Liver (tissue), 9 donors: ENCODE results near the gene CDK19. TPM values are rescaled to one million over a fixed set of nuclear protein-coding genes. Genes with fewer than 3 reads are reported as not detected.
"Not testable (repeated sequence)": the region's sequence is repeated elsewhere in the genome, so short reads cannot be mapped to it uniquely, and the experiment has no call there.

Experiments
- DNase-seq: peaks from one replicate; pipeline ENCODE4 v3.0.0-alpha.2; 2017; ENCODE audit warnings: low spot score
- H3K27ac ChIP-seq, 2 donors: one replicate each; pipeline ENCODE4 v1.7.0; 2013; ENCODE audit warnings: inconsistent platforms in 2 of 2, low read length in 2 of 2, control low read depth in 1 of 2, low read depth in 1 of 2, mild to moderate bottlenecking in 1 of 2
- H3K27me3 ChIP-seq, 4 donors: one replicate each; pipeline versions ENCODE4 v1.6.1 to v1.7.0; 2013; ENCODE audit warnings: low read length in 3 of 4, inconsistent platforms in 1 of 4, mild to moderate bottlenecking in 1 of 4, moderate library complexity in 1 of 4; ENCODE audit not compliant: control insufficient read depth in 4 of 4, insufficient read depth in 4 of 4
- H3K36me3 ChIP-seq, 4 donors: one replicate each; pipeline versions ENCODE4 v1.6.1 to v1.7.0; 2013; ENCODE audit warnings: low read length in 3 of 4, mild to moderate bottlenecking in 3 of 4, low read depth in 1 of 4, moderate library complexity in 1 of 4; ENCODE audit not compliant: control insufficient read depth in 4 of 4, insufficient read depth in 3 of 4
- H3K4me1 ChIP-seq, 4 donors: one replicate each; pipeline versions ENCODE4 v1.6.1 to v1.7.0; 2013; ENCODE audit warnings: low read length in 3 of 4, mild to moderate bottlenecking in 3 of 4, moderate library complexity in 1 of 4; ENCODE audit not compliant: control insufficient read depth in 4 of 4, insufficient read depth in 4 of 4
- H3K4me3 ChIP-seq, 3 donors: one replicate each; pipeline versions ENCODE4 v1.6.1 to v1.7.0; 2013; ENCODE audit warnings: low read length in 3 of 3, control low read depth in 1 of 3, low read depth in 1 of 3, mild to moderate bottlenecking in 1 of 3
- H3K9ac ChIP-seq, 2 donors: one replicate each; pipeline ENCODE4 v1.7.0; 2013; ENCODE audit warnings: low read length in 2 of 2, mild to moderate bottlenecking in 2 of 2, moderate library complexity in 2 of 2, control low read depth in 1 of 2, low read depth in 1 of 2
- H3K9me3 ChIP-seq, 4 donors: one replicate each; pipeline versions ENCODE4 v1.6.1 to v1.7.0; 2013; ENCODE audit warnings: low read length in 3 of 4; ENCODE audit not compliant: control insufficient read depth in 4 of 4
- ATF3 ChIP-seq: IDR thresholded peaks from 2 replicates; pipeline ENCODE4 v1.6.1; 2016; ENCODE audit warnings: antibody characterized with exemption
- CTCF ChIP-seq: fragments of 150-350 bp; IDR thresholded peaks from 2 replicates; pipeline ENCODE4 v1.5.1; 2017; ENCODE audit warnings: improper control_type of control experiment, low read depth, low read length; ENCODE audit not compliant: missing input control
- EGR1 ChIP-seq, 2 donors: IDR thresholded peaks; 2 replicates each; pipeline ENCODE4 v1.6.1; 2016 to 2018; ENCODE audit warnings: antibody characterized with exemption in 2 of 2, low read depth in 2 of 2
- FOXA1 ChIP-seq: IDR thresholded peaks from 2 replicates; pipeline ENCODE4 v1.6.1; 2016; ENCODE audit warnings: antibody characterized with exemption
- FOXA2 ChIP-seq: IDR thresholded peaks from 2 replicates; pipeline ENCODE4 v1.6.1; 2016; ENCODE audit warnings: antibody characterized with exemption
- GABPA ChIP-seq, 2 donors: IDR thresholded peaks in 1 of 2; conservative IDR thresholded peaks in 1 of 2; 2 replicates each; pipeline ENCODE4 v1.6.1; 2016; ENCODE audit warnings: antibody characterized with exemption in 2 of 2, mild to moderate bottlenecking in 1 of 2, moderate library complexity in 1 of 2
- HNF4A ChIP-seq, 2 donors: conservative IDR thresholded peaks; 2 replicates each; pipeline ENCODE4 v1.6.1; 2016; ENCODE audit warnings: antibody characterized with exemption in 2 of 2, mild to moderate bottlenecking in 2 of 2
- HNF4G ChIP-seq: IDR thresholded peaks from 2 replicates; pipeline ENCODE4 v1.6.1; 2016; ENCODE audit warnings: antibody characterized with exemption
- JUND ChIP-seq, 2 donors: IDR thresholded peaks; 2 replicates each; pipeline ENCODE4 v1.6.1; 2016; ENCODE audit warnings: antibody characterized with exemption in 2 of 2
- MAX ChIP-seq: IDR thresholded peaks from 2 replicates; pipeline ENCODE4 v1.6.1; 2016; ENCODE audit warnings: antibody characterized with exemption
- NR2F2 ChIP-seq: IDR thresholded peaks from 2 replicates; pipeline ENCODE4 v1.6.1; 2016; ENCODE audit warnings: antibody characterized with exemption
- RAD21 ChIP-seq, 2 donors: IDR thresholded peaks; 2 replicates each; pipeline ENCODE4 v1.6.1; 2016; ENCODE audit warnings: antibody characterized with exemption in 2 of 2, mild to moderate bottlenecking in 2 of 2
- TAF1 ChIP-seq: conservative IDR thresholded peaks from 2 replicates; pipeline ENCODE4 v1.6.1; 2016; ENCODE audit warnings: antibody characterized with exemption, mild to moderate bottlenecking
- YY1 ChIP-seq: IDR thresholded peaks from 2 replicates; pipeline ENCODE4 v1.6.1; 2016; ENCODE audit warnings: antibody characterized with exemption, mild to moderate bottlenecking
- ZBTB33 ChIP-seq: IDR thresholded peaks from 2 replicates; pipeline ENCODE4 v1.6.1; 2016; ENCODE audit warnings: antibody characterized with exemption
- WGBS: extraction: QIAGEN DNeasy Blood & Tissue Kit; methylation state at CpG from one replicate; pipeline ENCODE4 v1.1.7; 2013; 5-methylcytosine and 5-hydroxymethylcytosine counted together
- polyA plus RNA-seq, 2 donors: library from polyadenylated mRNA; stranded (reverse) in 1 of 2; unstranded in 1 of 2; fragments of 200-250 nt in 1 of 2; fragments of >200 nt in 1 of 2; fragmentation: Nextera tagmentation in 1 of 2; extraction: Ambion mirVana in 1 of 2; gene quantifications; one replicate each; pipeline versions ENCODE4 v1.2.1 to v1.2.3, GENCODE V29; 2013 to 2015
- total RNA-seq, 2 donors: library from RNA; depleted of rRNA; stranded (reverse); fragments of >200 nt; gene quantifications; one replicate each; pipeline ENCODE4 v1.2.3, GENCODE V29; 2014
- donor health status: healthy.
- donor health status: healthy.
- donor health status: healthy.
- donor health status: healthy.
- donor health status: healthy.

The CDK19 gene
- total and polyA plus RNA-seq, 4 donors: 1.8 to 7.6 (median 3.9) TPM

GRCh38 chr6:110608151-110608550 is 207.1 kb downstream of the CDK19 start:
- no peaks in the 10 kb centered on the region for H3K9me3 ChIP-seq
- no peak overlapping the region for H3K27ac ChIP-seq
- DNase-seq: no peak
- no peaks in the 10 kb centered on the region for H3K27me3 ChIP-seq
- over 99% methylated on average over 2 of the region's 2 CpGs for WGBS
- TF ChIP-seq NR2F2 (no peak), TAF1 (no peak), MAX (no peak), FOXA2 (no peak), HNF4A (conservative IDR thresholded peaks at IDR 0.05) (no peak), HNF4G (no peak), JUND (IDR thresholded peaks at IDR 0.05) (no peak), ATF3 (no peak), RAD21 (IDR thresholded peaks at IDR 0.05) (no peak), YY1 (no peak), GABPA (IDR thresholded peaks at IDR 0.05 in 1 of 2, conservative IDR thresholded peaks at IDR 0.05 in 1 of 2) (no peak), ZBTB33 (no peak), FOXA1 (no peak), EGR1 (IDR thresholded peaks at IDR 0.05; ENCODE audit: low read depth in 2 of 2) (no peak), CTCF (no peak)
- H3K9ac ChIP-seq: no peak overlapping the region
- H3K36me3 ChIP-seq: no peaks in the 10 kb centered on the region
- no peaks in the 10 kb centered on the region for H3K4me1 ChIP-seq
- no peak overlapping the region for H3K4me3 ChIP-seq

- Histone ChIP-seq H3K36me3 (no peaks in the 10 kb centered on the region), H3K4me3 (no peak overlapping the region), H3K9ac (no peak overlapping the region), H3K27ac (no peak overlapping the region), H3K27me3 (no peaks in the 10 kb centered on the region), H3K9me3 (no peaks in the 10 kb centered on the region), H3K4me1 (no peaks in the 10 kb centered on the region)
- no peak for DNase-seq
- TF ChIP-seq GABPA (IDR thresholded peaks at IDR 0.05 in 1 of 2, conservative IDR thresholded peaks at IDR 0.05 in 1 of 2): no peak
- 92% methylated on average over 4 of the region's 4 CpGs for WGBS
These were observed 209.1 kb downstream of the CDK19 start for GRCh38 chr6:110606151-110606550.

GRCh38 chr6:110600640-110601039 is 214.6 kb downstream of the CDK19 start:
- not testable (repeated sequence) for H3K27ac ChIP-seq, H3K9me3 ChIP-seq, H3K4me3 ChIP-seq, H3K4me1 ChIP-seq, DNase-seq, H3K9ac ChIP-seq, H3K27me3 ChIP-seq, H3K36me3 ChIP-seq
- 98% methylated on average over 1 of the region's 3 CpGs for WGBS
